Fibroblast of lung (primary cell): Measurements from ENCODE around the gene TGFB1I1. TPM values are rescaled to one million over a fixed set of nuclear protein-coding genes. Genes with fewer than 3 reads are reported as not detected.
A peak's percentile ranks its signal among the peaks of the same experiment; 100 is the strongest.
"Not testable (repeated sequence)": the region's sequence is repeated elsewhere in the genome, so short reads cannot be mapped to it uniquely, and the experiment has no call there.

ENCODE experiments used
- DNase-seq, 2 donors: peaks; one replicate each; pipeline versions ENCODE4 v3.0.0 to v3.0.0-alpha.2; 2010; ENCODE audit warnings: low read depth in 2 of 2
- H2AFZ ChIP-seq: 2 replicates; pipeline ENCODE4 v1.5.1; 2012; ENCODE audit warnings: low read length, control low read depth, inconsistent platforms
- H3K27ac ChIP-seq: 2 replicates; pipeline ENCODE4 v1.5.1; 2011; ENCODE audit warnings: low read length, control low read depth; ENCODE audit not compliant: insufficient read depth
- H3K27me3 ChIP-seq: 2 replicates; pipeline ENCODE4 v1.5.1; 2011; ENCODE audit warnings: mild to moderate bottlenecking, low read length; ENCODE audit not compliant: control insufficient read depth, insufficient read depth
- H3K36me3 ChIP-seq: 2 replicates; pipeline ENCODE4 v1.5.1; 2011; ENCODE audit warnings: low read length; ENCODE audit not compliant: control insufficient read depth, insufficient read depth
- H3K4me1 ChIP-seq: 2 replicates; pipeline ENCODE4 v1.5.1; 2011; ENCODE audit warnings: low read length; ENCODE audit not compliant: control insufficient read depth, insufficient read depth; ENCODE audit errors: extremely low read depth
- H3K4me2 ChIP-seq: 2 replicates; pipeline ENCODE4 v1.5.1; 2011; ENCODE audit warnings: low read length, control low read depth; ENCODE audit not compliant: insufficient read depth; ENCODE audit errors: extremely low read depth
- H3K4me3 ChIP-seq, 4 experiments: fragments of 200-600 bp in 1 of 4; sonication (generic) in 1 of 4; replicated peaks in 1 of 4; 2 replicates each; pipeline ENCODE4 v1.5.1; 2011 to 2016; ENCODE audit warnings: low read length in 4 of 4, low read depth in 3 of 4, mild to moderate bottlenecking in 3 of 4, control low read depth in 2 of 4, inconsistent platforms in 1 of 4, mixed read lengths in 1 of 4; ENCODE audit not compliant: insufficient read depth in 1 of 4; ENCODE audit errors: control extremely low read depth in 1 of 4
- H3K79me2 ChIP-seq: 2 replicates; pipeline ENCODE4 v1.5.1; 2012; ENCODE audit warnings: mild to moderate bottlenecking, low read length, inconsistent platforms; ENCODE audit not compliant: control insufficient read depth, insufficient read depth
- H3K9ac ChIP-seq: 2 replicates; pipeline ENCODE4 v1.5.1; 2011; ENCODE audit warnings: mild to moderate bottlenecking, low read length, control low read depth; ENCODE audit not compliant: insufficient read depth
- H3K9me3 ChIP-seq: 2 replicates; pipeline ENCODE4 v1.5.1; 2012; ENCODE audit warnings: low read depth, low read length; ENCODE audit not compliant: control insufficient read depth, insufficient read depth
- H4K20me1 ChIP-seq: 2 replicates; pipeline ENCODE4 v1.5.1; 2011; ENCODE audit warnings: low read length; ENCODE audit not compliant: control insufficient read depth, insufficient read depth; ENCODE audit errors: extremely low read depth
- CTCF ChIP-seq, 2 donors: IDR thresholded peaks in 1 of 2; conservative IDR thresholded peaks in 1 of 2; 1 replicate in 1 of 2; 2 replicates in 1 of 2; pipeline ENCODE4 v1.5.1; 2011 to 2012; ENCODE audit warnings: low read length in 2 of 2, control low read depth in 1 of 2, inconsistent platforms in 1 of 2, low read depth in 1 of 2, mild to moderate bottlenecking in 1 of 2
- EZH2 ChIP-seq: IDR thresholded peaks from 2 replicates; pipeline ENCODE4 v1.5.1; 2012; ENCODE audit warnings: low read length, control low read depth, mild to moderate bottlenecking; ENCODE audit errors: missing control alignments
- polyA plus RNA-seq, 2 donors: library from polyadenylated mRNA; depleted of rRNA in 1 of 2; stranded (reverse) in 1 of 2; unstranded in 1 of 2; fragments of >200 nt; gene quantifications; 2 replicates each; pipeline ENCODE4 v1.2.1, GENCODE V29; 2011 to 2012; ENCODE audit warnings: missing spikeins in 1 of 2
- total RNA-seq: library from RNA; depleted of rRNA; stranded (reverse); fragments of >200 nt; gene quantifications from 2 replicates; pipeline ENCODE4 v1.2.1, GENCODE V29; 2014

Gene TGFB1I1
- total and polyA plus RNA-seq, 2 donors (not counting 1 experiment from before 2014, with no cell fraction given) = 46.9 to 94.3 TPM

- no peak overlapping the region for H2AFZ ChIP-seq
- no peaks in the 10 kb centered on the region for H3K36me3 ChIP-seq
- H4K20me1 ChIP-seq = no peaks in the 10 kb centered on the region
- no peak for DNase-seq
- H3K27me3 ChIP-seq = no peaks in the 10 kb centered on the region
- H3K9me3 ChIP-seq = no peaks in the 10 kb centered on the region
- no peak overlapping the region for H3K9ac ChIP-seq
- no peak overlapping the region for H3K4me2 ChIP-seq
- no peaks in the 10 kb centered on the region for H3K79me2 ChIP-seq
- TF ChIP-seq CTCF (conservative IDR thresholded peaks at IDR 0.05 in 1 of 2, IDR thresholded peaks at IDR 0.05 in 1 of 2; ENCODE audit: low read depth in 1 of 2, low read length in 2 of 2) (no peak), EZH2 (no peak)
- no peaks in the 10 kb centered on the region for H3K4me1 ChIP-seq
- no peak overlapping the region for H3K27ac ChIP-seq
- no peak overlapping the region for H3K4me3 ChIP-seq
These were observed 32.4 kb upstream of the TGFB1I1 start for GRCh38 chr16:31439519-31439918.

- no peak for DNase-seq
- no peaks in the 10 kb centered on the region for H3K79me2 ChIP-seq
- no peaks in the 10 kb centered on the region for H3K9me3 ChIP-seq
- H3K9ac ChIP-seq = no peak overlapping the region
- H2AFZ ChIP-seq = no peak overlapping the region
- H4K20me1 ChIP-seq = no peaks in the 10 kb centered on the region
- H3K27ac ChIP-seq = no peak overlapping the region
- TF ChIP-seq EZH2 = no peak
- no peak overlapping the region for H3K4me3 ChIP-seq
- no peaks in the 10 kb centered on the region for H3K4me1 ChIP-seq
- no peaks in the 10 kb centered on the region for H3K36me3 ChIP-seq
- no peaks in the 10 kb centered on the region for H3K27me3 ChIP-seq
- no peak overlapping the region for H3K4me2 ChIP-seq
These were observed 31.3 kb upstream of the TGFB1I1 start for GRCh38 chr16:31440516-31441184.

GRCh38 chr16:31441956-31442355, 30.0 kb upstream of the TGFB1I1 start:
- H4K20me1 ChIP-seq = no peaks in the 10 kb centered on the region
- H3K4me3 ChIP-seq = peak overlapping the region in 1 of 4 experiments; percentile 82
- H2AFZ ChIP-seq = no peak overlapping the region
- H3K27me3 ChIP-seq = no peaks in the 10 kb centered on the region
- no peak overlapping the region for H3K4me2 ChIP-seq
- H3K4me1 ChIP-seq = no peaks in the 10 kb centered on the region
- H3K9ac ChIP-seq = no peak overlapping the region
- no peak for DNase-seq
- no peaks in the 10 kb centered on the region for H3K79me2 ChIP-seq
- H3K27ac ChIP-seq = no peak overlapping the region
- H3K9me3 ChIP-seq = no peaks in the 10 kb centered on the region
- H3K36me3 ChIP-seq = no peaks in the 10 kb centered on the region
- TF ChIP-seq CTCF (conservative IDR thresholded peaks at IDR 0.05 in 1 of 2, IDR thresholded peaks at IDR 0.05 in 1 of 2; ENCODE audit: low read depth in 1 of 2, low read length in 2 of 2) (no peak), EZH2 (no peak)

GRCh38 chr16:31445931-31446330, 26.0 kb upstream of the TGFB1I1 start:
- not testable (repeated sequence) for H3K36me3 ChIP-seq, H3K27ac ChIP-seq, H4K20me1 ChIP-seq, H3K9me3 ChIP-seq, H2AFZ ChIP-seq, H3K4me1 ChIP-seq, H3K4me2 ChIP-seq, H3K27me3 ChIP-seq, H3K79me2 ChIP-seq, H3K4me3 ChIP-seq, H3K9ac ChIP-seq, DNase-seq
